Hepatocyte (in vitro differentiated cells): ENCODE data around the gene YLPM1.
A peak's percentile ranks its signal among the peaks of the same experiment; 100 is the strongest.

Source experiments
- CTCF ChIP-seq: fragments of 200-600 bp; sonication (generic); IDR thresholded peaks from 2 replicates; pipeline ENCODE4 v1.5.1; 2016; ENCODE audit warnings: antibody characterized with exemption, mild to moderate bottlenecking; ENCODE audit not compliant: poor library complexity
- EZH2 ChIP-seq: fragments of 200-600 bp; sonication (generic); IDR thresholded peaks from 2 replicates; pipeline ENCODE4 v1.6.1; 2016; ENCODE audit warnings: antibody characterized with exemption, mild to moderate bottlenecking, borderline replicate concordance
- EZH2phosphoT487 ChIP-seq: fragments of 200-600 bp; sonication (generic); IDR thresholded peaks from one replicate; pipeline ENCODE4 v1.6.1; 2018; ENCODE audit warnings: antibody characterized with exemption, mild to moderate bottlenecking, low read depth, moderate library complexity; ENCODE audit not compliant: unreplicated experiment, severe bottlenecking

- TF ChIP-seq EZH2 (no peak), CTCF (peak; percentile 61), EZH2phosphoT487 (no peak)
These were observed at the start of gene YLPM1 for GRCh38 chr14:74762917-74763802.
